IMR-90 (cell line): ENCODE measurements around the gene NEK2. TPM values are rescaled to one million over a fixed set of nuclear protein-coding genes. Genes with fewer than 3 reads are reported as not detected.

Experiments
- ATAC-seq: fragments of 200-7000 bp; cut with Tn5 transposase; 2 replicates; pipeline ENCODE4 v1.9.1; 2020; ENCODE audit warnings: low read depth, mild to moderate bottlenecking, moderate library complexity
- BruUV-seq: library from RNA; stranded (reverse); fragments of 400-500 nt; replicated peaks from 2 replicates; lab custom pipeline; 2021; lab: Mats Ljungman, UMichigan
- CTCF ChIA-PET: fragments of 300-600 bp; formaldehyde crosslinking; extraction: SDS; loops from one replicate; lab custom pipeline; 2021; ENCODE audit warnings: antibody characterized with exemption; lab: Yijun Ruan, JAX
- POLR2A ChIA-PET: fragments of 300-600 bp; sonication (Branson Sonifier 250); formaldehyde crosslinking; loops from one replicate; lab custom pipeline; 2022; ENCODE audit warnings: antibody characterized with exemption; ENCODE audit not compliant: unreplicated experiment; lab: Charles Lee
- DNase-seq: peaks from one replicate; pipeline ENCODE4 v3.0.0; 2013
- H2AFZ ChIP-seq: replicated peaks from 2 replicates; pipeline ENCODE3; 2013; ENCODE audit warnings: low read length, mild to moderate bottlenecking; ENCODE audit not compliant: poor library complexity
- H2AK5ac ChIP-seq: 2 replicates; pipeline ENCODE4 v1.6.1; 2013; ENCODE audit warnings: low read depth, low read length, inconsistent platforms
- H2AK9ac ChIP-seq: replicated peaks from 2 replicates; pipeline ENCODE3; 2013; ENCODE audit warnings: mild to moderate bottlenecking, low read depth, low read length, moderate library complexity; ENCODE audit not compliant: poor library complexity
- H2BK120ac ChIP-seq: 2 replicates; pipeline ENCODE4 v1.6.1; 2013; ENCODE audit warnings: low read depth, low read length, inconsistent platforms
- H2BK15ac ChIP-seq: 3 replicates; pipeline ENCODE4 v1.6.1; 2013; ENCODE audit warnings: low read depth, low read length, inconsistent platforms
- H2BK20ac ChIP-seq: 2 replicates; pipeline ENCODE4 v1.6.1; 2013; ENCODE audit warnings: low read depth, mild to moderate bottlenecking, inconsistent platforms, low read length, moderate library complexity
- H2BK5ac ChIP-seq: 2 replicates; pipeline ENCODE4 v1.6.1; 2013; ENCODE audit warnings: mild to moderate bottlenecking, low read depth, low read length, inconsistent platforms; ENCODE audit not compliant: poor library complexity, severe bottlenecking
- H3K14ac ChIP-seq: replicated peaks from 2 replicates; pipeline ENCODE4 v1.6.1; 2013; ENCODE audit warnings: low read depth, low read length, inconsistent platforms
- H3K18ac ChIP-seq: 2 replicates; pipeline ENCODE4 v1.6.1; 2013; ENCODE audit warnings: low read depth, low read length, control low read depth
- H3K23ac ChIP-seq: 2 replicates; pipeline ENCODE4 v1.6.1; 2013; ENCODE audit warnings: low read depth, low read length, inconsistent platforms
- H3K27ac ChIP-seq: 2 replicates; pipeline ENCODE4 v1.5.1; 2013; ENCODE audit warnings: mild to moderate bottlenecking, control low read depth, low read length; ENCODE audit not compliant: insufficient read depth
- H3K27me3 ChIP-seq: 2 replicates; pipeline ENCODE4 v1.6.1; 2013; ENCODE audit warnings: low read length; ENCODE audit not compliant: control insufficient read depth, insufficient read depth
- H3K36me3 ChIP-seq: 2 replicates; pipeline ENCODE4 v1.6.1; 2013; ENCODE audit warnings: low read length, mixed read lengths; ENCODE audit not compliant: control insufficient read depth, insufficient read depth
- H3K4ac ChIP-seq: 2 replicates; pipeline ENCODE4 v1.6.1; 2013; ENCODE audit warnings: low read depth, low read length, inconsistent platforms
- H3K4me1 ChIP-seq: 2 replicates; pipeline ENCODE4 v1.6.1; 2013; ENCODE audit warnings: low read length, mixed read lengths; ENCODE audit not compliant: control insufficient read depth, insufficient read depth
- H3K4me2 ChIP-seq: 2 replicates; pipeline ENCODE4 v1.6.1; 2013; ENCODE audit warnings: low read depth, mild to moderate bottlenecking, control low read depth, low read length, moderate library complexity
- H3K4me3 ChIP-seq: 2 replicates; pipeline ENCODE4 v1.5.1; 2013; ENCODE audit warnings: low read depth, mild to moderate bottlenecking, control low read depth, low read length, moderate library complexity; ENCODE audit not compliant: insufficient read depth
- H3K56ac ChIP-seq: 2 replicates; pipeline ENCODE4 v1.6.1; 2013; ENCODE audit warnings: low read length, inconsistent platforms; ENCODE audit not compliant: insufficient read depth; ENCODE audit errors: extremely low read depth
- H3K79me1 ChIP-seq, 2 experiments: 2 replicates each; pipeline ENCODE4 v1.6.1; 2013; ENCODE audit warnings: low read length in 2 of 2, inconsistent platforms in 1 of 2, low read depth in 1 of 2
- H3K9ac ChIP-seq: 2 replicates; pipeline ENCODE4 v1.6.1; 2013; ENCODE audit warnings: low read depth, low read length, control low read depth
- H3K9me1 ChIP-seq: 2 replicates; pipeline ENCODE4 v1.6.1; 2013; ENCODE audit warnings: low read length, inconsistent platforms; ENCODE audit not compliant: insufficient read depth
- H3K9me3 ChIP-seq: 2 replicates; pipeline ENCODE4 v1.6.1; 2013; ENCODE audit warnings: low read length; ENCODE audit not compliant: control insufficient read depth, insufficient read depth
- H4K20me1 ChIP-seq: 2 replicates; pipeline ENCODE4 v1.6.1; 2013; ENCODE audit warnings: low read length, inconsistent platforms; ENCODE audit not compliant: insufficient read depth
- H4K5ac ChIP-seq: 2 replicates; pipeline ENCODE4 v1.6.1; 2013; ENCODE audit warnings: mild to moderate bottlenecking, low read depth, low read length, control low read depth
- H4K8ac ChIP-seq, 2 experiments: 2 replicates each; pipeline ENCODE4 v1.6.1; 2013; ENCODE audit warnings: low read depth in 2 of 2, low read length in 2 of 2, control low read depth in 1 of 2, inconsistent platforms in 1 of 2
- H4K91ac ChIP-seq: 2 replicates; pipeline ENCODE4 v1.6.1; 2013; ENCODE audit warnings: low read depth, low read length, inconsistent platforms; ENCODE audit not compliant: insufficient read depth
- BHLHE40 ChIP-seq: fragments of 150-350 bp; IDR thresholded peaks from 2 replicates; pipeline ENCODE4 v1.6.1; 2016; ENCODE audit warnings: mild to moderate bottlenecking, low read depth, low read length
- CEBPB ChIP-seq: IDR thresholded peaks from 2 replicates; pipeline ENCODE4 v1.6.1; 2012; ENCODE audit warnings: low read depth, low read length, improper control_type of control experiment
- CHD1 ChIP-seq: IDR thresholded peaks from 2 replicates; pipeline ENCODE4 v1.6.1; 2012; ENCODE audit warnings: low read depth, low read length, improper control_type of control experiment
- CTCF ChIP-seq: conservative IDR thresholded peaks from 2 replicates; pipeline ENCODE4 v1.5.1; 2012; ENCODE audit warnings: mild to moderate bottlenecking, low read depth, low read length, improper control_type of control experiment
- ELK1 ChIP-seq: fragments of 150-350 bp; IDR thresholded peaks from 2 replicates; pipeline ENCODE4 v1.6.1; 2016; ENCODE audit warnings: low read depth, mild to moderate bottlenecking, low read length, moderate library complexity, borderline replicate concordance
- FOS ChIP-seq: fragments of 150-350 bp; IDR thresholded peaks from 2 replicates; pipeline ENCODE4 v1.6.1; 2016; ENCODE audit warnings: low read depth, low read length
- MAFK ChIP-seq: IDR thresholded peaks from 2 replicates; pipeline ENCODE4 v1.6.1; 2012; ENCODE audit warnings: low read depth, low read length, improper control_type of control experiment
- MAZ ChIP-seq: IDR thresholded peaks from 2 replicates; pipeline ENCODE4 v1.6.1; 2012; ENCODE audit warnings: low read depth, mild to moderate bottlenecking, low read length, improper control_type of control experiment, moderate library complexity, borderline replicate concordance
- MXI1 ChIP-seq: IDR thresholded peaks from 2 replicates; pipeline ENCODE4 v1.6.1; 2012; ENCODE audit warnings: low read depth, mild to moderate bottlenecking, low read length, moderate library complexity, borderline replicate concordance
- POLR2A ChIP-seq: IDR thresholded peaks from 2 replicates; pipeline ENCODE4 v1.6.1; 2012; ENCODE audit warnings: mild to moderate bottlenecking, low read depth, low read length
- RAD21 ChIP-seq: IDR thresholded peaks from 2 replicates; pipeline ENCODE4 v1.6.1; 2012; ENCODE audit warnings: low read length, improper control_type of control experiment
- RCOR1 ChIP-seq: IDR thresholded peaks from 2 replicates; pipeline ENCODE4 v1.6.1; 2012; ENCODE audit warnings: mild to moderate bottlenecking, low read length, improper control_type of control experiment; ENCODE audit not compliant: insufficient replicate concordance
- RFX5 ChIP-seq: IDR thresholded peaks from 2 replicates; pipeline ENCODE4 v1.8.0; 2012; ENCODE audit warnings: low read depth, mild to moderate bottlenecking, low read length, moderate library complexity
- USF2 ChIP-seq: fragments of 150-350 bp; IDR thresholded peaks from 2 replicates; pipeline ENCODE4 v1.6.1; 2017; ENCODE audit warnings: mild to moderate bottlenecking, antibody characterized with exemption, low read length, low read depth
- WGBS, 2 experiments: methylation state at CpG; one replicate each; pipeline versions ENCODE4 v1.1.5 to v1.1.7; 2013; ENCODE audit warnings: missing lambda C conversion rate in 2 of 2; ENCODE audit not compliant: insufficient read length in 1 of 2; ENCODE audit errors: extremely low coverage in 2 of 2; 5-methylcytosine and 5-hydroxymethylcytosine counted together
- dilution Hi-C: fragments of 300-500 bp; cut with HindIII; formaldehyde crosslinking; loops from one replicate; pipeline ENCODE4 v1.14.3; 2018; ENCODE audit warnings: low sequenced_read_pairs; ENCODE audit not compliant: unreplicated experiment
- in situ Hi-C: fragments of 300-500 bp; cut with MboI; formaldehyde crosslinking; loops from 3 replicates; pipeline ENCODE4 v1.14.3; 2019; ENCODE audit warnings: low sequenced_read_pairs, inconsistent platforms, mixed read lengths
- intact Hi-C: fragments of 100-400 bp; cut with micrococcal nuclease; formaldehyde crosslinking; loops from 2 replicates; pipeline ENCODE4 v1.10.0; 2022
- polyA plus RNA-seq, 3 experiments: library from polyadenylated mRNA; depleted of rRNA; stranded (reverse); fragments of >200 nt; gene quantifications; 2 replicates each; pipeline ENCODE4 v1.2.3, GENCODE V29; 2012; ENCODE audit warnings: low replicate concordance in 1 of 3
- total RNA-seq: library from RNA; depleted of rRNA; stranded (reverse); fragments of >200 nt; gene quantifications from 2 replicates; pipeline ENCODE4 v1.2.3, GENCODE V29; 2012

The NEK2 gene
- total and polyA plus RNA-seq, 2 of the 4 experiments (the other 2 are of a cell fraction): 9.9 to 26.0 TPM

- no peak overlapping the region for H3K4ac ChIP-seq
- H3K27me3 ChIP-seq: no peaks in the 10 kb centered on the region
- H2AK9ac ChIP-seq: no peak overlapping the region
- intact Hi-C loops: no loop called here
- no peaks in the 10 kb centered on the region for H3K36me3 ChIP-seq
- H2AK5ac ChIP-seq: no peak overlapping the region
- H3K9ac ChIP-seq: no peak overlapping the region
- H3K14ac ChIP-seq: no peak overlapping the region
- H3K4me3 ChIP-seq: no peak overlapping the region
- H3K9me1 ChIP-seq: no peaks in the 10 kb centered on the region
- TF ChIP-seq FOS (no peak), RAD21 (no peak), BHLHE40 (no peak), RCOR1 (no peak), POLR2A (no peak), MAZ (no peak), CHD1 (no peak), MXI1 (no peak), CEBPB (no peak), USF2 (no peak), RFX5 (no peak), CTCF (no peak), MAFK (no peak), ELK1 (no peak)
- H4K20me1 ChIP-seq: no peaks in the 10 kb centered on the region
- H2BK20ac ChIP-seq: no peak overlapping the region
- no CpG with 5 or more reads among the region's 2 CpGs for WGBS, 2 experiments
- H3K9me3 ChIP-seq: no peaks in the 10 kb centered on the region
- H2BK120ac ChIP-seq: no peak overlapping the region
- no peak for ATAC-seq
- H2BK15ac ChIP-seq: no peak overlapping the region
- peaks cover 7% of the 10 kb centered on the region; the same call in 1 of the 2 replicates for H3K4me1 ChIP-seq
- H4K91ac ChIP-seq: no peak overlapping the region
- in situ Hi-C loops: loop anchor here (5.0 kb wide), 1 partner anchor 322 kb away; no protein-coding TSS in a partner anchor
- no peak overlapping the region for H2AFZ ChIP-seq
- dilution Hi-C loops: no loop called here
- H2BK5ac ChIP-seq: no peak overlapping the region
- H3K79me1 ChIP-seq: no peaks in the 10 kb centered on the region
- no peak overlapping the region for H3K18ac ChIP-seq
- no peak overlapping the region for H3K4me2 ChIP-seq
- H4K5ac ChIP-seq: no peak overlapping the region
- CTCF ChIA-PET: no interaction called here
- no TSS peak for BruUV-seq
- no peak overlapping the region for H4K8ac ChIP-seq
- no peak overlapping the region for H3K23ac ChIP-seq
- no peak overlapping the region for H3K27ac ChIP-seq
- POLR2A ChIA-PET: no interaction called here
- no peak for DNase-seq
- H3K56ac ChIP-seq: no peak overlapping the region
Measured at GRCh38 chr1:211644653-211645052, 30.8 kb downstream of the NEK2 start.
